OCI-LY7 (cell line): ENCODE data around the gene MIB1. TPM values are rescaled to one million over a fixed set of nuclear protein-coding genes. Genes with fewer than 3 reads are reported as not detected.

Source experiments
- BruUV-seq: library from RNA; stranded (reverse); fragments of 400-500 nt; replicated peaks from 2 replicates; lab custom pipeline; 2021; lab: Mats Ljungman, UMichigan
- CTCF ChIA-PET: fragments of 300-600 bp; sonication (Branson Sonifier 250); formaldehyde crosslinking; loops from one replicate; lab custom pipeline; 2022; ENCODE audit warnings: antibody characterized with exemption; ENCODE audit not compliant: unreplicated experiment; lab: Charles Lee
- POLR2A ChIA-PET: fragments of 300-600 bp; sonication (Branson Sonifier 250); formaldehyde crosslinking; loops from one replicate; lab custom pipeline; 2022; ENCODE audit warnings: antibody characterized with exemption; lab: Charles Lee
- DNase-seq: peaks from one replicate; pipeline ENCODE4 v3.0.0-alpha.2; 2015; ENCODE audit warnings: low spot score
- H2AFZ ChIP-seq: fragments of 200-600 bp; sonication (generic), shearing (Covaris generic); 2 replicates; pipeline ENCODE4 v1.6.1; 2014; ENCODE audit warnings: mild to moderate bottlenecking, antibody characterized with exemption, low read length, moderate library complexity
- H3K27ac ChIP-seq: fragments of 200-600 bp; sonication (generic); 2 replicates; pipeline ENCODE4 v1.5.1; 2014; ENCODE audit warnings: mixed run types, low read depth, mild to moderate bottlenecking, moderate library complexity, low read length, inconsistent platforms; ENCODE audit not compliant: poor library complexity, severe bottlenecking
- H3K36me3 ChIP-seq: fragments of 200-600 bp; sonication (generic); 2 replicates; pipeline ENCODE4 v1.6.1; 2014; ENCODE audit warnings: mild to moderate bottlenecking, antibody characterized with exemption, low read length, moderate library complexity, mixed read lengths; ENCODE audit not compliant: insufficient read depth
- H3K4me1 ChIP-seq: fragments of 200-600 bp; sonication (generic); 2 replicates; pipeline ENCODE4 v1.5.1; 2014; ENCODE audit warnings: mild to moderate bottlenecking, low read length; ENCODE audit not compliant: insufficient read depth, poor library complexity, severe bottlenecking
- H3K4me2 ChIP-seq: fragments of 200-600 bp; sonication (generic); 2 replicates; pipeline ENCODE4 v1.6.1; 2014; ENCODE audit warnings: mild to moderate bottlenecking, low read length
- H3K4me3 ChIP-seq: fragments of 200-600 bp; sonication (generic); 2 replicates; pipeline ENCODE4 v1.5.1; 2014; ENCODE audit warnings: mild to moderate bottlenecking, low read depth, low read length; ENCODE audit not compliant: poor library complexity, severe bottlenecking
- H3K79me2 ChIP-seq: fragments of 200-600 bp; sonication (generic); 2 replicates; pipeline ENCODE4 v1.6.1; 2016; ENCODE audit warnings: low read depth, mild to moderate bottlenecking, low read length, moderate library complexity, mixed read lengths; ENCODE audit not compliant: insufficient read depth
- H3K9me2 ChIP-seq: fragments of 200-600 bp; sonication (generic); 2 replicates; pipeline ENCODE4 v1.6.1; 2016; ENCODE audit warnings: mild to moderate bottlenecking, low read length, mixed read lengths; ENCODE audit not compliant: insufficient read depth
- H3K9me3 ChIP-seq: fragments of 200-600 bp; sonication (generic); 2 replicates; pipeline ENCODE4 v1.6.1; 2014; ENCODE audit warnings: mild to moderate bottlenecking, mixed run types, low read length, mixed read lengths
- H4K20me1 ChIP-seq: fragments of 200-600 bp; sonication (generic); 2 replicates; pipeline ENCODE4 v1.6.1; 2014; ENCODE audit warnings: mild to moderate bottlenecking, antibody characterized with exemption, low read length, moderate library complexity, mixed read lengths; ENCODE audit not compliant: insufficient read depth
- CTCF ChIP-seq: fragments of 200-600 bp; sonication (generic); conservative IDR thresholded peaks from 2 replicates; pipeline ENCODE4 v1.5.1; 2014; ENCODE audit warnings: mild to moderate bottlenecking, antibody characterized with exemption, low read length, moderate library complexity, mixed read lengths
- EZH2phosphoT487 ChIP-seq: fragments of 200-600 bp; sonication (generic); IDR thresholded peaks from 2 replicates; pipeline ENCODE4 v1.6.1; 2018; ENCODE audit warnings: low read depth, borderline replicate concordance, mild to moderate bottlenecking, mixed run types, antibody characterized with exemption, low read length, moderate library complexity, mixed read lengths
- intact Hi-C: fragments of 100-400 bp; cut with micrococcal nuclease; formaldehyde crosslinking; loops from one replicate; pipeline ENCODE4 v1.10.0; 2022; ENCODE audit not compliant: unreplicated experiment
- total RNA-seq, 2 experiments: library from RNA; depleted of rRNA in 1 of 2; stranded (reverse); fragments of >200 nt in 1 of 2; shearing (Covaris generic) in 1 of 2; gene quantifications; 2 replicates each; pipeline ENCODE4 v1.2.3, GENCODE V29; 2014 to 2022

MIB1 gene
- total RNA-seq, 2 experiments from 2014 or later: 40.5 to 81.6 TPM

GRCh38 chr18:21830532-21830931 is 89.9 kb downstream of the MIB1 start:
- DNase-seq: no peak
- intact Hi-C loops: no loop called here
- no peak for TF ChIP-seq CTCF
- no peak for TF ChIP-seq EZH2phosphoT487
- no peak overlapping the region for H3K4me2 ChIP-seq
- H3K4me1 ChIP-seq: peaks cover 22% of the 10 kb centered on the region
- no peak overlapping the region for H2AFZ ChIP-seq
- no peaks in the 10 kb centered on the region for H3K9me3 ChIP-seq
- H3K36me3 ChIP-seq: peaks cover 27% of the 10 kb centered on the region
- ChIA-PET POLR2A (interaction anchor here (0.6 to 1.0 kb wide), 9 partner anchors 14 to 1253 kb away, joined by 3 to 4 read pairs (median 3); no protein-coding TSS in a partner anchor), CTCF (no interaction called here)
- BruUV-seq: no TSS peak
- H3K27ac ChIP-seq: no peak overlapping the region
- no peaks in the 10 kb centered on the region for H3K9me2 ChIP-seq
- no peaks in the 10 kb centered on the region for H3K79me2 ChIP-seq
- no peaks in the 10 kb centered on the region for H4K20me1 ChIP-seq
- no peak overlapping the region for H3K4me3 ChIP-seq

- TF ChIP-seq EZH2phosphoT487 (no peak), CTCF (no peak)
- Histone ChIP-seq H3K36me3 (peaks cover 19% of the 10 kb centered on the region; the same call in 1 of the 2 replicates), H3K9me2 (no peaks in the 10 kb centered on the region), H2AFZ (no peak overlapping the region), H3K4me3 (no peak overlapping the region), H3K27ac (no peak overlapping the region), H3K79me2 (no peaks in the 10 kb centered on the region), H3K9me3 (no peaks in the 10 kb centered on the region), H4K20me1 (no peaks in the 10 kb centered on the region), H3K4me2 (no peak overlapping the region), H3K4me1 (peaks cover 15% of the 10 kb centered on the region)
- DNase-seq: no peak
- no TSS peak for BruUV-seq
- ChIA-PET CTCF (no interaction called here), POLR2A (interaction anchor here (0.6 to 1.4 kb wide), 4 partner anchors 11 to 182 kb away, joined by 3 to 6 read pairs (median 4); no protein-coding TSS in a partner anchor)
- intact Hi-C loops: no loop called here
These were observed 90.8 kb downstream of the MIB1 start for GRCh38 chr18:21831413-21831831.

- H3K4me1 ChIP-seq: peaks cover 9% of the 10 kb centered on the region
- intact Hi-C loops: no loop called here
- H2AFZ ChIP-seq: no peak overlapping the region
- H3K9me3 ChIP-seq: no peaks in the 10 kb centered on the region
- no TSS peak for BruUV-seq
- H4K20me1 ChIP-seq: no peaks in the 10 kb centered on the region
- CTCF ChIA-PET: no interaction called here
- no peak overlapping the region for H3K27ac ChIP-seq
- H3K4me3 ChIP-seq: no peak overlapping the region
- DNase-seq: no peak
- H3K9me2 ChIP-seq: no peaks in the 10 kb centered on the region
- peaks cover 15% of the 10 kb centered on the region for H3K36me3 ChIP-seq
- TF ChIP-seq EZH2phosphoT487: no peak
- no peak for TF ChIP-seq CTCF
- H3K4me2 ChIP-seq: no peak overlapping the region
- H3K79me2 ChIP-seq: no peaks in the 10 kb centered on the region
- POLR2A ChIA-PET: interaction anchor here (1.0 kb wide), 1 partner anchor 10 kb away, joined by 3 read pairs; no protein-coding TSS in a partner anchor
These were observed 93.2 kb downstream of the MIB1 start for GRCh38 chr18:21833604-21834298.
